Coronary artery (tissue), 2 donors: ENCODE results near the gene RPS6KA4.
"Not testable (repeated sequence)": the region's sequence is repeated elsewhere in the genome, so short reads cannot be mapped to it uniquely, and the experiment has no call there.

Experiments
- DNase-seq: peaks from one replicate; pipeline ENCODE4 v3.0.0-alpha.2; 2017; ENCODE audit warnings: low spot score
- H3K27ac ChIP-seq, 2 donors: fragments of 200-600 bp; sonication (generic); one replicate each; pipeline ENCODE4 v1.5.1; 2016 to 2019
- H3K4me3 ChIP-seq: fragments of 200-600 bp; sonication (generic); 2 replicates; pipeline ENCODE4 v1.5.1; 2016; ENCODE audit warnings: mild to moderate bottlenecking, moderate library complexity
- CTCF ChIP-seq: fragments of 200-600 bp; sonication (generic); IDR thresholded peaks from one replicate; pipeline ENCODE4 v1.5.1; 2019; ENCODE audit warnings: antibody characterized with exemption

Gene RPS6KA4

GRCh38 chr11:64358907-64359711 lies at the start of gene RPS6KA4:
TSS of gene RPS6KA4 (plus strand) at chr11:64359162. CDS start at chr11:64359236, 74 bp downstream.
- TF ChIP-seq CTCF = no peak
- Histone ChIP-seq H3K27ac (peak within 1 kb of the TSS; percentile 78 to 91), H3K4me3 (peak within 1 kb of the TSS; percentile 89)
- DNase-seq = peak; percentile 83

DNA sequence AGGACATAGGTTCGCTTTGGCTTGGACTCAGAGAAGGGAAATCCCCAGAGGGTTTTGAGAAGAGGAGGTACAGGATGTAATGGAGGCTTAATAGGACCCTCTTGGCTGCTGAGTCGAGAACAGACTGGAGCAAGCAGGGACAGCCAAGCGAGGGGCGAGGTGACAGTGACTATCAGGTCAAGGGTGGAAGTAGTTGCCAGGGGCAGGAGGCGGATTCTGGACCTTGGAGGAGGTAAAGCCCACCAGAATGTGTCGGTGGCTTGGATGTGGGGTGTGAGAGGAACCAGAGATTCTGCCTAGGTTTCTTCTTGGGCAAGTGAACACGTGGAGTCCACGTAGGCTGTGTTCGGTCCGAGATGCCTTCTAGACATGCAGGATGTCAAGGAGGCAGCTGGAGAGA lies 46.0 kb upstream of the RPS6KA4 start:
- TF ChIP-seq CTCF = no peak
- DNase-seq = no peak
- peak overlapping the region in 1 of 2 donors; percentile 75 for H3K27ac ChIP-seq
- H3K4me3 ChIP-seq = no peak overlapping the region

DNA sequence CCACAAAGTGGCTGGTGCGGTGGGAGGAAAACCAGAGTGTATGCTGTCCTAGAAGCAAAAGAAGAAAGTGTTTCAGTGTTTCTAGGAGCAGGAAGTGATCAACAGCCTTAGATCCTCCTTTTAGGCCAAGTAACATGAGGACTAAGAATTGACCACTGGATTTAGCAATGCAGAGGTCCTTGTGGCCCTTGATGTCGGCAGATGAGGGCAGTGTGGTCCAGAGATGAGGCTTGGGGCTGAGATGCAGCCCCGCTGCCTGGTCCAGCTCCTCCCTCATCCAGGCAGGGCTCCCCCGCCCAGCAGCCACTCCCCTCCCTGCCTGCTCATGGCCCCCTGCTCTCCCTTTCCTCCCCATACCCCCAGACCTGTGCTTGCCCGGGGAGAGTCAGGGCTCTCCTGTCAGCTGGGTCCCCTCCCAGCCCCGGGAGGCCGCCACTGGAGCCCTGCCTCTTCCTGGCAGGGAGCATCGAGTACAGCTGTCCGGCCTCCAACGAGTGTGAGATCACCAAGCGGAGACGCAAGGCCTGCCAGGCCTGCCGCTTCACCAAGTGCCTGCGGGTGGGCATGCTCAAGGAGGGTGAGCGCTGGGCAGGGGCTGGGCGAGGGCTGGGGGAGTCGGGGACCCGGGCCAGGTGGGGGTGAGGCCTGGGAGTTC lies 45.3 kb upstream of the RPS6KA4 start:
- no peak for DNase-seq
- no peak for TF ChIP-seq CTCF
- Histone ChIP-seq H3K27ac (peak overlapping the region; percentile 22 to 75), H3K4me3 (peak overlapping the region; percentile 33)

DNA sequence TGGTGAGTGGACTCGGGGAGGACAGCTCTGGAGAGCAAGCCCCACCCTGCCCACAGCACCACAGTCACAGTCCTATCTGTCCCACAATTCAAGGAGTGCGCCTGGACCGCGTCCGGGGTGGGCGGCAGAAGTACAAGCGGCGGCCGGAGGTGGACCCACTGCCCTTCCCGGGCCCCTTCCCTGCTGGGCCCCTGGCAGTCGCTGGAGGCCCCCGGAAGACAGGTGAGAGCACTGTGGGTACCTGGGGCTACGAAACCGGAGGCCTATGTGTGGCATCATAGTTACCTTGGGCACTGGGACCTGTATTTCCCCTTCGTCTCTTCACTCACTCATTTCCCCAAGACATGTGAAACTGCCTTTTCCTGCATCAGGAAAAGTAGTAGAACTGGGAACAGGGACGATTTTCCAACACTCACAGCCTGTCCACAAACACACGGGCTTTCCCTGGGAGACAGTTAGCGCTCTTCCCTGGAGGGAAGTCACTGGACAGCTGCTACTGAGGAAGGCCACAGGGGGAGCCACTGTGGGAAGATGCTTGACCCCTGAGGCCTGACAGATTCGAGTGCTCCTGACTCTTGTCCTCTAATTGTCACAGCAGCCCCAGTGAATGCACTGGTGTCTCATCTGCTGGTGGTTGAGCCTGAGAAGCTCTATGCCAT lies 44.7 kb upstream of the RPS6KA4 start:
- Histone ChIP-seq H3K27ac (peak overlapping the region; percentile 22 to 75), H3K4me3 (peak overlapping the region; percentile 33)
- DNase-seq = no peak
- no peak for TF ChIP-seq CTCF

GRCh38 chr11:64314805-64315561 lies 44.0 kb upstream of the RPS6KA4 start:
- Histone ChIP-seq H3K4me3 (no peak overlapping the region), H3K27ac (no peak overlapping the region)
- no peak for TF ChIP-seq CTCF
- DNase-seq = no peak

- H3K4me3 ChIP-seq, DNase-seq, H3K27ac ChIP-seq: not testable (repeated sequence)
Observed at GRCh38 chr11:64315667-64316526, 43.1 kb upstream of the RPS6KA4 start.
